Neural progenitor cell (in vitro differentiated cells): ENCODE results near the gene RBM47. TPM values are rescaled to one million over a fixed set of nuclear protein-coding genes. Genes with fewer than 3 reads are reported as not detected.

Experiments used
- DNase-seq: peaks from one replicate; pipeline ENCODE4 v3.0.0-alpha.2; 2016; ENCODE audit warnings: low spot score
- H2AFZ ChIP-seq: fragments of 200-600 bp; sonication (generic); replicated peaks from 2 replicates; pipeline ENCODE4 v1.6.1; 2016; ENCODE audit warnings: antibody characterized with exemption
- H3F3A ChIP-seq: fragments of 200-600 bp; sonication (generic); 2 replicates; pipeline ENCODE4 v1.6.1; 2016; ENCODE audit warnings: antibody characterized with exemption, low read depth
- H3K27ac ChIP-seq: fragments of 200-600 bp; sonication (generic); 2 replicates; pipeline ENCODE4 v1.5.1; 2016; ENCODE audit warnings: mild to moderate bottlenecking
- H3K27me3 ChIP-seq: fragments of 200-600 bp; sonication (generic); 2 replicates; pipeline ENCODE4 v1.6.1; 2016; ENCODE audit warnings: mild to moderate bottlenecking, moderate library complexity
- H3K36me3 ChIP-seq: fragments of 200-600 bp; sonication (generic); 2 replicates; pipeline ENCODE4 v1.5.1; 2016
- H3K4me1 ChIP-seq: fragments of 200-600 bp; sonication (generic); 2 replicates; pipeline ENCODE4 v1.6.1; 2016; ENCODE audit warnings: mixed run types
- H3K4me2 ChIP-seq: fragments of 200-600 bp; sonication (generic); 2 replicates; pipeline ENCODE4 v1.6.1; 2016
- H3K4me3 ChIP-seq: fragments of 200-600 bp; sonication (generic); 2 replicates; pipeline ENCODE4 v1.5.1; 2016
- H3K79me2 ChIP-seq: fragments of 200-600 bp; sonication (generic); 2 replicates; pipeline ENCODE4 v1.6.1; 2016; ENCODE audit warnings: low read depth
- H3K9ac ChIP-seq: fragments of 200-600 bp; sonication (generic); 2 replicates; pipeline ENCODE4 v1.6.1; 2016
- H3K9me3 ChIP-seq: fragments of 200-600 bp; sonication (generic); 2 replicates; pipeline ENCODE4 v1.5.1; 2016; ENCODE audit warnings: low read depth
- H4K20me1 ChIP-seq: fragments of 200-600 bp; sonication (generic); 2 replicates; pipeline ENCODE4 v1.6.1; 2016; ENCODE audit warnings: low read depth
- H3K27ac Mint-ChIP-seq: 3 replicates; pipeline ENCODE4 v1.8.0; 2021; ENCODE audit warnings: mixed read lengths
- H3K27me3 Mint-ChIP-seq: 2 replicates; pipeline ENCODE4 v1.8.0; 2022; ENCODE audit warnings: low read depth, mild to moderate bottlenecking, inconsistent platforms, moderate library complexity, mixed read lengths; ENCODE audit not compliant: insufficient read depth
- H3K36me3 Mint-ChIP-seq: 3 replicates; pipeline ENCODE4 v1.8.0; 2021; ENCODE audit warnings: mixed read lengths
- H3K4me1 Mint-ChIP-seq: 3 replicates; pipeline ENCODE4 v1.8.0; 2021; ENCODE audit warnings: mixed read lengths
- H3K4me3 Mint-ChIP-seq: 3 replicates; pipeline ENCODE4 v1.8.0; 2021; ENCODE audit warnings: mild to moderate bottlenecking, moderate library complexity, mixed read lengths
- H3K9me3 Mint-ChIP-seq: 3 replicates; pipeline ENCODE4 v1.8.0; 2020; ENCODE audit warnings: mixed read lengths
- EZH2 ChIP-seq: fragments of 200-600 bp; sonication (generic); IDR thresholded peaks from 2 replicates; pipeline ENCODE4 v1.6.1; 2017; ENCODE audit warnings: antibody characterized with exemption, mild to moderate bottlenecking, moderate library complexity
- EZH2phosphoT487 ChIP-seq: fragments of 200-600 bp; sonication (generic); IDR thresholded peaks from 2 replicates; pipeline ENCODE4 v1.6.1; 2017; ENCODE audit warnings: antibody characterized with exemption
- total RNA-seq: library from RNA; depleted of rRNA; stranded (reverse); fragments of >200 nt; gene quantifications from 2 replicates; pipeline ENCODE4 v1.2.3, GENCODE V29; 2015; ENCODE audit warnings: low replicate concordance
- TF ChIP-seq, protein P1 (sequence below): fragments of 200-600 bp; sonication (generic); IDR thresholded peaks from 2 replicates; pipeline ENCODE4 v1.5.1; 2017; ENCODE audit warnings: antibody characterized with exemption, mild to moderate bottlenecking

The RBM47 gene
- total RNA-seq, 1 donor from 2014 or later: 2.9 TPM

DNA sequence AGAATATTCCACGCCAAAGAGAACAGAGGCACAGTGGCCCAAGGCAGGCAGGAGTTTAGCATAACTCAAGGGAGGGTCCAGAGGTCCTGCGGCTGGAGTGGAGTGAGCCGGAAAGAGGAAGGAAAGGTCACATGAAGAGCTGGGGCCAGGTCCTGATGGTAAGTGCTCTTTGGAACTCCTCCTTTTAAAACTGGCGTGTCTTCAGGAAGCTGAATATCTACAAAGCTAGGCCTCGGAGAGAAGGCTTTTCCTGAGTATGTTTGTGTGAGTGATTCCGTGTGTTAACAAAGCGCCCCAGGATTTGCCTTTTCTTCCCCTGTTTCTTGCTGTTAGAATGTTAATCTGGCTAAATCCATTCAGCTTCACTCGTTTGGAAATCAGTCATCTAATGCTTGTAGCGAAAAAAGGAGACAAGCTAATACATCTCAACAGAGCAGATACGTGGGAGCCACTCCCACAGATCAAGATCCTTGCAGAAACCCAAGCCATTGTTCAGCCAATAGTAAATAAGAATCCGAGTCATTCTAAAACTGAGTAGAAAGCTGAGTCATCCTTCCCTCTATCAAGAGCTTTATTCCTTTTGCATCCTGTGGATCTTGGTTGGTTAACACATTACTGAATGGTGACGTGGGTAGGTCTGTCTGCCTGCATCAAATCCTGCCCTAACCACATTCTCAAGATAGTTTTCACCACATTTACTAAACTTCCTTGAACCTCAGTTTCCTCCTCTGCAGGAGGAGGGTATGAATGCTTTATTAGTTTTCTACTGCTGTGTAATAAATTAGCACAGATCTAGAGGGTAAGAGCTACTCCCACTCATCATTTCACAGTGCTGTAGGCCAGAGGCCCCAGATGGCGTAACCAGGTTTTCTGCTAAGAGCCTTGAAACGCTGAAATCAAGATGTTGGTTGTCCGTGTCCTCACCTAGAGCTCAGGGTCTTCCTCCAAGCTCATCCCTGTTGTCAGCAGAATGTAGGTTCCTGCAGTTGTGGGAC lies 43.2 kb upstream of the RBM47 start:
- Histone ChIP-seq H3K9ac (no peak overlapping the region), H3K27ac (peak overlapping the region; percentile 98), H2AFZ (peak overlapping the region; percentile 51), H3K4me1 (peaks cover 31% of the 10 kb centered on the region), H3K27me3 (no peaks in the 10 kb centered on the region), H3K4me2 (peak overlapping the region; percentile 61), H4K20me1 (no peaks in the 10 kb centered on the region), H3K4me3 (no peak overlapping the region), H3K79me2 (no peaks in the 10 kb centered on the region), H3F3A (peaks cover 34% of the 10 kb centered on the region), H3K9me3 (no peaks in the 10 kb centered on the region), H3K36me3 (no peaks in the 10 kb centered on the region)
- H3K27me3 Mint-ChIP-seq: peaks cover 5% of the 10 kb centered on the region
- H3K4me1 Mint-ChIP-seq: peaks cover 22% of the 10 kb centered on the region
- H3K4me3 Mint-ChIP-seq: peak overlapping the region; percentile 37
- no peaks in the 10 kb centered on the region for H3K36me3 Mint-ChIP-seq
- no peaks in the 10 kb centered on the region for H3K9me3 Mint-ChIP-seq
- H3K27ac Mint-ChIP-seq: peak overlapping the region; percentile 95
- peak; percentile 92 for DNase-seq
- peak; percentile 41 for TF ChIP-seq EZH2phosphoT487
- TF ChIP-seq, protein P1, sequence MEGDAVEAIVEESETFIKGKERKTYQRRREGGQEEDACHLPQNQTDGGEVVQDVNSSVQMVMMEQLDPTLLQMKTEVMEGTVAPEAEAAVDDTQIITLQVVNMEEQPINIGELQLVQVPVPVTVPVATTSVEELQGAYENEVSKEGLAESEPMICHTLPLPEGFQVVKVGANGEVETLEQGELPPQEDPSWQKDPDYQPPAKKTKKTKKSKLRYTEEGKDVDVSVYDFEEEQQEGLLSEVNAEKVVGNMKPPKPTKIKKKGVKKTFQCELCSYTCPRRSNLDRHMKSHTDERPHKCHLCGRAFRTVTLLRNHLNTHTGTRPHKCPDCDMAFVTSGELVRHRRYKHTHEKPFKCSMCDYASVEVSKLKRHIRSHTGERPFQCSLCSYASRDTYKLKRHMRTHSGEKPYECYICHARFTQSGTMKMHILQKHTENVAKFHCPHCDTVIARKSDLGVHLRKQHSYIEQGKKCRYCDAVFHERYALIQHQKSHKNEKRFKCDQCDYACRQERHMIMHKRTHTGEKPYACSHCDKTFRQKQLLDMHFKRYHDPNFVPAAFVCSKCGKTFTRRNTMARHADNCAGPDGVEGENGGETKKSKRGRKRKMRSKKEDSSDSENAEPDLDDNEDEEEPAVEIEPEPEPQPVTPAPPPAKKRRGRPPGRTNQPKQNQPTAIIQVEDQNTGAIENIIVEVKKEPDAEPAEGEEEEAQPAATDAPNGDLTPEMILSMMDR: no peak

DNA sequence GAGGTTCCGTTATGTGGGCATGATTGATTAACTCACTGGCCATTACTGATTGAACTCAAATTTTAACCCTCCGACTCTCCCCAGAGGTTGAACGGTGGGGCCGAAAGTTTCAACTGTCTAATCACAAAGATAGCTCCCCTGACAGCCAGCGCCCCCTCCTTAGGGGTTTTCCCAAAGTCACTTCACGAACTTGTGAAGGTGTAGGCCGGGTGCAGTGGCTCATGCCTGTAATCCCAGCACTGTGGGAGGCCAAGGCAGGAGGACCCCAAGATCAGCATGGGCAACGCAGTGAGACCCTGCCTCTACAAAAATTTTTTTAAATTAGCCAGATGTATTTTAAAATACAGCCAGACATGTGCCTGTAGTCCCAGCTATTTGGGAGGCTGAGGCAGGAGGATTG lies 39.8 kb upstream of the RBM47 start:
- Histone ChIP-seq H3K27me3 (no peaks in the 10 kb centered on the region), H3K79me2 (no peaks in the 10 kb centered on the region), H3K36me3 (no peaks in the 10 kb centered on the region), H3K9me3 (no peaks in the 10 kb centered on the region), H3K4me1 (peaks cover 25% of the 10 kb centered on the region), H3K4me2 (no peak overlapping the region), H3K4me3 (no peak overlapping the region), H3K9ac (no peak overlapping the region), H3K27ac (no peak overlapping the region), H4K20me1 (no peaks in the 10 kb centered on the region), H2AFZ (no peak overlapping the region), H3F3A (peaks cover 33% of the 10 kb centered on the region)
- H3K27ac Mint-ChIP-seq: no peak overlapping the region
- TF ChIP-seq EZH2: no peak
- TF ChIP-seq, protein P1: no peak
- no peak for TF ChIP-seq EZH2phosphoT487
- H3K36me3 Mint-ChIP-seq: no peaks in the 10 kb centered on the region
- peaks cover 22% of the 10 kb centered on the region for H3K4me1 Mint-ChIP-seq
- DNase-seq: no peak
- no peaks in the 10 kb centered on the region for H3K9me3 Mint-ChIP-seq
- H3K27me3 Mint-ChIP-seq: peaks cover 5% of the 10 kb centered on the region
- no peak overlapping the region for H3K4me3 Mint-ChIP-seq

DNA sequence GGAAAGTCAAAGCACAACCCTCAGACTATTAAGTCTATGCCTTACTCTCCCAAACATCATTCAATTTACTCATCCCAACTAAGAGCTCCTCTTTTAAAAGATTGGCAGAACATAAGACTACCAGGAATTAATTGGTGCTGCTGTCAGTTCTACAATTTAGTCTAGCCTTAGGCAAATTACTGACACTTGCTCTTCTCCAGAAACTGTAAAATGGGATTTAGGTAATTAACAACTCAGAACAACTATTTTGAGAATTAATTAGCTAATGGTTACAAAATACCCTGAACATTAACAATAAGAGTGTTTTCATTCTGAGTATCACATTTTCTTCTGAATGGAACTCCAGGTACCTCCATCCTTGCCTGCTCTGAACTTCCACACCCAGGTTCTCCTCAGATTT lies 36.2 kb upstream of the RBM47 start:
- no peak overlapping the region for H3K9ac ChIP-seq
- no peak overlapping the region for H2AFZ ChIP-seq
- no peak overlapping the region for H3K4me2 ChIP-seq
- Mint-ChIP-seq H3K9me3 (no peaks in the 10 kb centered on the region), H3K4me1 (peaks cover 9% of the 10 kb centered on the region), H3K4me3 (no peak overlapping the region), H3K27ac (no peak overlapping the region), H3K27me3 (peaks cover 3% of the 10 kb centered on the region), H3K36me3 (no peaks in the 10 kb centered on the region)
- no peaks in the 10 kb centered on the region for H3K36me3 ChIP-seq
- H3K4me3 ChIP-seq: no peak overlapping the region
- no peak overlapping the region for H3K27ac ChIP-seq
- no peak for DNase-seq
- no peaks in the 10 kb centered on the region for H3K4me1 ChIP-seq
- H3K79me2 ChIP-seq: no peaks in the 10 kb centered on the region
- H3F3A ChIP-seq: no peaks in the 10 kb centered on the region
- no peaks in the 10 kb centered on the region for H3K9me3 ChIP-seq
- TF ChIP-seq EZH2phosphoT487: no peak
- TF ChIP-seq, protein P1: no peak
- TF ChIP-seq EZH2: no peak
- no peaks in the 10 kb centered on the region for H3K27me3 ChIP-seq
- no peaks in the 10 kb centered on the region for H4K20me1 ChIP-seq
